Large intestine (tissue), 3 donors: ENCODE data around the gene IFRD1. TPM values are rescaled to one million over a fixed set of nuclear protein-coding genes. Genes with fewer than 3 reads are reported as not detected.

ENCODE experiments used
- DNase-seq, 2 donors: peaks; one replicate each; pipeline versions ENCODE4 v3.0.0 to v3.0.0-alpha.2; 2013
- H3K27ac ChIP-seq: one replicate; pipeline ENCODE4 v1.5.1; 2013; ENCODE audit warnings: low read length
- H3K27me3 ChIP-seq: 2 replicates; pipeline ENCODE4 v1.6.1; 2013; ENCODE audit warnings: low read length; ENCODE audit not compliant: control insufficient read depth, insufficient read depth
- H3K36me3 ChIP-seq: 2 replicates; pipeline ENCODE4 v1.6.1; 2013; ENCODE audit warnings: low read length; ENCODE audit not compliant: control insufficient read depth, insufficient read depth
- H3K4me1 ChIP-seq: one replicate; pipeline ENCODE4 v1.6.1; 2013; ENCODE audit warnings: low read length; ENCODE audit not compliant: control insufficient read depth, insufficient read depth
- H3K4me3 ChIP-seq: one replicate; pipeline ENCODE4 v1.5.1; 2013; ENCODE audit warnings: low read length
- H3K9me3 ChIP-seq: one replicate; pipeline ENCODE4 v1.6.1; 2013; ENCODE audit warnings: mild to moderate bottlenecking, low read depth, low read length, moderate library complexity; ENCODE audit not compliant: control insufficient read depth
- WGBS: methylation state at CpG from one replicate; pipeline ENCODE4 v1.1.5; 2013; ENCODE audit warnings: low lambda C conversion rate; ENCODE audit not compliant: insufficient coverage; 5-methylcytosine and 5-hydroxymethylcytosine counted together
- polyA plus RNA-seq: library from polyadenylated mRNA; unstranded; fragments of 120-200 nt; gene quantifications from one replicate; pipeline ENCODE4 v1.2.1, GENCODE V29; 2013

The IFRD1 gene
- polyA plus RNA-seq, 1 donor = 51.0 TPM

GRCh38 chr7:112437072-112437471 is 13.2 kb upstream of the IFRD1 start:
- Histone ChIP-seq H3K27me3 (no peaks in the 10 kb centered on the region), H3K36me3 (no peaks in the 10 kb centered on the region), H3K4me1 (no peaks in the 10 kb centered on the region), H3K27ac (no peak overlapping the region), H3K9me3 (no peaks in the 10 kb centered on the region), H3K4me3 (no peak overlapping the region)
- DNase-seq = no peak
- 100% methylated on average over 1 of the region's 1 CpG for WGBS

- no peak for DNase-seq
- H3K36me3 ChIP-seq = no peaks in the 10 kb centered on the region
- WGBS = no CpG with 5 or more reads among the region's 1 CpG
- H3K27me3 ChIP-seq = no peaks in the 10 kb centered on the region
- H3K27ac ChIP-seq = no peak overlapping the region
- no peaks in the 10 kb centered on the region for H3K9me3 ChIP-seq
- H3K4me3 ChIP-seq = no peak overlapping the region
- no peaks in the 10 kb centered on the region for H3K4me1 ChIP-seq
Measured at GRCh38 chr7:112439476-112439875, 10.8 kb upstream of the IFRD1 start.

GRCh38 chr7:112442210-112442609 is 8.1 kb upstream of the IFRD1 start:
- H3K27ac ChIP-seq = no peak overlapping the region
- H3K36me3 ChIP-seq = no peaks in the 10 kb centered on the region
- H3K9me3 ChIP-seq = no peaks in the 10 kb centered on the region
- H3K4me1 ChIP-seq = peaks cover 7% of the 10 kb centered on the region
- WGBS = no CpG with 5 or more reads among the region's 2 CpGs
- no peaks in the 10 kb centered on the region for H3K27me3 ChIP-seq
- no peak overlapping the region for H3K4me3 ChIP-seq
- DNase-seq = no peak

- Histone ChIP-seq H3K27me3 (no peaks in the 10 kb centered on the region), H3K27ac (no peak overlapping the region), H3K4me3 (no peak overlapping the region), H3K36me3 (no peaks in the 10 kb centered on the region), H3K4me1 (peaks cover 17% of the 10 kb centered on the region), H3K9me3 (no peaks in the 10 kb centered on the region)
- no peak for DNase-seq
- no CpG with 5 or more reads among the region's 3 CpGs for WGBS
Measured at GRCh38 chr7:112444505-112444904, 5.8 kb upstream of the IFRD1 start.

- Histone ChIP-seq H3K9me3 (no peaks in the 10 kb centered on the region), H3K27me3 (no peaks in the 10 kb centered on the region), H3K27ac (no peak overlapping the region), H3K4me3 (no peak overlapping the region), H3K36me3 (no peaks in the 10 kb centered on the region), H3K4me1 (peaks cover 17% of the 10 kb centered on the region)
- 60% methylated on average over 1 of the region's 3 CpGs for WGBS
- peak; percentile 12 to 17 for DNase-seq
Measured at GRCh38 chr7:112446431-112446830, 3.8 kb upstream of the IFRD1 start.

- no peak overlapping the region for H3K4me3 ChIP-seq
- no peak overlapping the region for H3K27ac ChIP-seq
- H3K36me3 ChIP-seq = no peaks in the 10 kb centered on the region
- WGBS = 100% methylated on average over 1 of the region's 3 CpGs
- no peak for DNase-seq
- peaks cover 17% of the 10 kb centered on the region for H3K4me1 ChIP-seq
- H3K27me3 ChIP-seq = no peaks in the 10 kb centered on the region
- H3K9me3 ChIP-seq = no peaks in the 10 kb centered on the region
Measured at GRCh38 chr7:112447406-112447805, 2.9 kb upstream of the IFRD1 start.

GRCh38 chr7:112448381-112448780 is 1.9 kb upstream of the IFRD1 start:
- peak in 1 of 2 donors; percentile 21 for DNase-seq
- 100% methylated on average over 1 of the region's 2 CpGs for WGBS

GRCh38 chr7:112448891-112449290 is 1.4 kb upstream of the IFRD1 start:
- Histone ChIP-seq H3K4me1 (peaks cover 22% of the 10 kb centered on the region), H3K27ac (peak overlapping the region; percentile 96), H3K9me3 (no peaks in the 10 kb centered on the region), H3K36me3 (no peaks in the 10 kb centered on the region), H3K4me3 (no peak overlapping the region), H3K27me3 (no peaks in the 10 kb centered on the region)
- DNase-seq = no peak
- WGBS = 88% methylated on average over 1 of the region's 3 CpGs

More at GRCh38 chr7:112448381-112448780, 1.9 kb upstream of the IFRD1 start:
- Histone ChIP-seq H3K4me1 (peaks cover 17% of the 10 kb centered on the region), H3K9me3 (no peaks in the 10 kb centered on the region), H3K36me3 (no peaks in the 10 kb centered on the region), H3K27me3 (no peaks in the 10 kb centered on the region), H3K4me3 (no peak overlapping the region), H3K27ac (peak overlapping the region; percentile 96)

GRCh38 chr7:112449353-112449752 is 907 bp upstream of the IFRD1 start:
- peak overlapping the region; percentile 96 for H3K27ac ChIP-seq
- DNase-seq = peak; percentile 86 to 94
- WGBS = 40% methylated on average over 1 of the region's 5 CpGs
- H3K9me3 ChIP-seq = no peaks in the 10 kb centered on the region
- H3K36me3 ChIP-seq = no peaks in the 10 kb centered on the region
- H3K4me1 ChIP-seq = peaks cover 26% of the 10 kb centered on the region
- H3K27me3 ChIP-seq = no peaks in the 10 kb centered on the region
- peak overlapping the region; percentile 89 for H3K4me3 ChIP-seq

GRCh38 chr7:112450807-112451761 is 824 bp downstream of the IFRD1 start:
- peak overlapping the region; percentile 96 for H3K27ac ChIP-seq
- no peaks in the 10 kb centered on the region for H3K9me3 ChIP-seq
- H3K4me1 ChIP-seq = peaks cover 26% of the 10 kb centered on the region
- no peaks in the 10 kb centered on the region for H3K27me3 ChIP-seq
- DNase-seq = peak; percentile 97 to 98
- WGBS = 0% methylated on average over 2 of the region's 57 CpGs
- H3K36me3 ChIP-seq = no peaks in the 10 kb centered on the region
- peak overlapping the region; percentile 89 for H3K4me3 ChIP-seq
